ENCODE measurements around the gene PPP1R13L. TPM values are rescaled to one million over a fixed set of nuclear protein-coding genes. Genes with fewer than 3 reads are reported as not detected.
"Not testable (repeated sequence)": the region's sequence is repeated elsewhere in the genome, so short reads cannot be mapped to it uniquely, and the experiment has no call there.

Gene PPP1R13L
- polyA plus RNA-seq, 3 donors from 2014 or later: 0.08 to 0.84 TPM; not detected in 1

DNA sequence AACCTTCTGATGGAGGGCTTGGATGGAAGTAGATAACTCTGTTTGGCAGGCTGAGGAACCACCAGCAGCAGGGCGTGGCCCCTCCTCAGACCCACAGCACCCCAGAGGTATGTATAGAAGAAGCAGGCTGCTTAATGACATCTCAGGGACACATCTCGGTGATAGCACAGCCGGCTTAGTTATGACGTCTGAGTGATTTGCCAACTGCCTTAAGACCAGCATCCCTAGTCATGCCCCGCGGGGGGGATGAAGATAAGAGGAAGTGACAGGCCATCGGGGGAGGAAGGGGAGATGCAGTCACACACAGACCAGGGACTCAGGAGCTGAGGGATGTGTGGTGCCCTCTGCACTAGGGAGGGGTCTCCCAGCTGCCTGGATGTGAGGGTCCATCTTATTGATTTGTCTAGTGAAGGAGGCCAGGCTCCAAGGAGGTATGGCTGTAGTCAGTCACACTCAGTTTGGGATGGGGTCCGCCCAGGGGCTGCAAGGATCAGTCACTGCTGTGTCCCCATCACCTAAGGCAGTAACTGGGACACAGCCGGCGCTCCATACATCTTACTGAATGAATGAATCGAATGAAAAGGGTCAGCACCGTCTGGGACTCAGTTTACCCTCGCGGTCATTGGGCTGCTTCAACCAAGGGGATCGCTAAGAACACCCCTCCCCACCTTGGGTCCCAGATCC lies 38.1 kb upstream of the PPP1R13L start:
- H3K4me1 Mint-ChIP-seq: peaks cover 56 to 70% of the 10 kb centered on the region in 2 donors
- H3K27me3 Mint-ChIP-seq (ENCODE audit: low read depth in 3 of 3): peaks cover 9 to 16% (median 14%) of the 10 kb centered on the region in 3 donors
- peaks cover 4 to 10% (median 4%) of the 10 kb centered on the region in 3 donors for H3K36me3 Mint-ChIP-seq
- H3K4me3 Mint-ChIP-seq: peak overlapping the region; percentile 82 to 90 (median 88)
- peak overlapping the region; percentile 82 to 99 (median 94) for H3K27ac Mint-ChIP-seq
- no peaks in the 10 kb centered on the region for H3K9me3 Mint-ChIP-seq
- DNase-seq: peak; percentile 49 to 54 (median 53)

DNA sequence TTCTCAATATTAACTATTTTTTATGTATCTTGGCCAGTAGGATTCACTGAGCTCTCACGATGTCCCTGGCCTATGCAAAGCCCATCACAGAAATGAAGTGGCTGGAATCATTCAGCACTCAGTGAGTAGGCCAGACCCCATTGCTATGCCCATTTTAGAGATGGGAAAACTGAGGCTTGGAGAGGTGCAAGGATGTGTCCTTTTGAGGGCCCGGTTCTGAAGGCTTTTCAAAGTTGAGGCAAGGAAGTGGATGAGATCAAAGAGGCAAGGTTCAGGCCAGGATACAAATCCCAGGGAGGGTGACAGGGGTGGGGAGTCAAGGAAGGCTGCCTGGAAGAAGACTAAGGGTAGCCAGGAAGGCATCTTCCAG lies 37.5 kb upstream of the PPP1R13L start:
- Mint-ChIP-seq H3K27ac (peak overlapping the region; percentile 82 to 99 (median 94)), H3K9me3 (no peaks in the 10 kb centered on the region), H3K27me3 (ENCODE audit: low read depth in 3 of 3) (peaks cover 6 to 16% (median 14%) of the 10 kb centered on the region in 3 donors), H3K4me3 (peak overlapping the region; percentile 82 to 90 (median 88)), H3K4me1 (peaks cover 53 to 65% of the 10 kb centered on the region in 2 donors), H3K36me3 (peaks cover under 1 to 10% (median 1%) of the 10 kb centered on the region in 3 donors)
- no peak for DNase-seq

- Mint-ChIP-seq H3K9me3 (no peaks in the 10 kb centered on the region), H3K27me3 (ENCODE audit: low read depth in 3 of 3) (peaks cover 6 to 13% (median 13%) of the 10 kb centered on the region in 3 donors), H3K4me3 (peak overlapping the region; percentile 64 to 79 (median 75)), H3K36me3 (peaks cover 0 to 5% (median 0%) of the 10 kb centered on the region in 3 donors), H3K4me1 (peaks cover 46 to 54% of the 10 kb centered on the region in 2 donors), H3K27ac (peak overlapping the region; percentile 73 to 94 (median 87))
- no peak for DNase-seq
Observed at GRCh38 chr19:45440873-45441654, 36.2 kb upstream of the PPP1R13L start.

DNA sequence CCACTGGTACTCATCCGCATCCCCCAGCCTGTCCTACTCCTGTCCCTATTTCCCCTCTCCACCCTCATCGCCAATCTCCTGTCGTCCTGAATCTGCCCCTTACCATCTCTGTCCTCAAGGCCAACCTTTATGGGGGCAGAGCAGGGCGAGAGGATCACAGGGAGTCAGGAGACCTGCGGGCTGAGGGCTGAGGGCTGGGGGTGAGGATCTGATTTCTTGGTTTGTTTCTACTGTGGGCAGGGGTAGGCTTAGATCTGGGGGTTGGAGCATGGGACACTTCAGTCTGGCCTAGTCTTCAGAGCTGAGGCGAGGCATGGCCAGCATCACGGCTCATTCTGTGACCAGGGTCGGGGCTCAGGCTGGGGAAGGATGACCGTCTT lies 35.4 kb upstream of the PPP1R13L start:
- Mint-ChIP-seq H3K4me1 (peaks cover 40 to 46% of the 10 kb centered on the region in 2 donors), H3K36me3 (peaks cover 0 to 1% (median 0%) of the 10 kb centered on the region in 3 donors), H3K27ac (peak overlapping the region; percentile 73 to 94 (median 87)), H3K9me3 (no peaks in the 10 kb centered on the region), H3K4me3 (peak overlapping the region; percentile 64 to 79 (median 75)), H3K27me3 (ENCODE audit: low read depth in 3 of 3) (peaks cover 5 to 13% (median 11%) of the 10 kb centered on the region in 3 donors)
- no peak for DNase-seq

GRCh38 chr19:45439569-45440258 lies 34.8 kb upstream of the PPP1R13L start:
- H3K27ac Mint-ChIP-seq: peak overlapping the region; percentile 73 to 94 (median 87)
- H3K27me3 Mint-ChIP-seq (ENCODE audit: low read depth in 3 of 3): peaks cover 5 to 14% (median 11%) of the 10 kb centered on the region in 3 donors
- peaks cover 34 to 41% of the 10 kb centered on the region in 2 donors for H3K4me1 Mint-ChIP-seq
- peak overlapping the region; percentile 64 to 79 (median 75) for H3K4me3 Mint-ChIP-seq
- DNase-seq: peak; percentile 92
- H3K36me3 Mint-ChIP-seq: no peaks in the 10 kb centered on the region
- H3K9me3 Mint-ChIP-seq: no peaks in the 10 kb centered on the region

- Mint-ChIP-seq H3K36me3 (no peaks in the 10 kb centered on the region), H3K4me3 (peak overlapping the region in 4 of 5 donors; percentile 29 to 56 (median 40)), H3K27me3 (ENCODE audit: low read depth in 3 of 3) (peaks cover 5 to 11% (median 9%) of the 10 kb centered on the region in 3 donors), H3K4me1 (peaks cover 30 to 36% of the 10 kb centered on the region in 2 donors), H3K9me3 (no peaks in the 10 kb centered on the region), H3K27ac (peak overlapping the region in 1 of 6 donors; percentile 28)
- no peak for DNase-seq
Observed at GRCh38 chr19:45439190-45439568, 34.3 kb upstream of the PPP1R13L start.

GRCh38 chr19:45437328-45437727 lies 32.5 kb upstream of the PPP1R13L start:
- Mint-ChIP-seq H3K9me3 (no peaks in the 10 kb centered on the region), H3K4me3 (peak overlapping the region in 2 of 5 donors; percentile 12 to 26), H3K36me3 (no peaks in the 10 kb centered on the region), H3K27ac (peak overlapping the region in 2 of 6 donors; percentile 21 to 53), H3K27me3 (ENCODE audit: low read depth in 3 of 3) (peaks cover under 1 to 7% (median 2%) of the 10 kb centered on the region in 3 donors), H3K4me1 (peaks cover 17% of the 10 kb centered on the region in 2 donors)
- DNase-seq: no peak

DNA sequence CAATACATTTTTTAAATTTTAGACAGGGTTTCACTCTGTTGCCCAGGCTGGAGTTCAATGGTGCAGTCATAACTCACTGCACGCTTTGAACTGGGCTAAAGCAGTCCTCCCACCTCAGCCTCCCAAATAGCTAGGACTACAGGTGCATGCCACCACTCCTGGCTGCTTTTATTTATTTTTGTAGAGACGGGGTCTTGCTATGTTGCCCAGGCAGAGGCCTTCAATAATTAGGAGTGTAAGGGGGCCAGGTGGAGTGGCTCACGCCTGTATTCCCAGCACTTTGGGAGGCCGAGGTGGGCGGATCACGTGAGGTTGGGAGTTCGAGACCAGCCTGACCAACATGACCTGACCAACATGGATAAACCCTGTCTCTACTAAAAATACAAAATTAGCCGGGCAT lies 27.7 kb upstream of the PPP1R13L start:
- DNase-seq, H3K36me3 Mint-ChIP-seq, H3K4me3 Mint-ChIP-seq, H3K27ac Mint-ChIP-seq, H3K9me3 Mint-ChIP-seq: not testable (repeated sequence)
- peaks cover under 1 to 11% (median 5%) of the 10 kb centered on the region in 3 donors for H3K27me3 Mint-ChIP-seq (ENCODE audit: low read depth in 3 of 3)
- H3K4me1 Mint-ChIP-seq: peaks cover 10 to 15% of the 10 kb centered on the region in 2 donors

DNA sequence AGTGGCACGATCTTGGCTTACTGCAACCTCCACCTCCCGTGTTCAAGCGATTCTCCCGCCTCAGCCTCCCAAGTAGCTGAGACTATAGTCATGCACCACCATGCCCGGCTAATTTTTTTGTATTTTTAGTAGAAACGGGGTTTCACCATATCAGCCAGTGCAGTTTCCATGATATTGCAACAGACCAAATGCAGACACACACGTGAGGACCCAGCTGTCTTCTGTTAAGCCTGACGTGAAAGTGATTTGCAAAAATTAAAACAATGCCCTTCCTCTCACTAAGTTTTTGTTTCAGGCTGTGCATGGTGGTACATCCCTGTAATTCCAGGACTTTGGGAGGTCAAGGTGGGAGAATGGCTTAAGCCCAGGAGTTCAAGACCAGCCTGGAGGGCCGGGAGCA lies 26.1 kb upstream of the PPP1R13L start:
- peaks cover 13 to 18% of the 10 kb centered on the region in 2 donors for H3K4me1 Mint-ChIP-seq
- not testable (repeated sequence) for H3K36me3 Mint-ChIP-seq; H3K4me3 Mint-ChIP-seq; H3K27ac Mint-ChIP-seq; DNase-seq; H3K9me3 Mint-ChIP-seq; H3K27me3 Mint-ChIP-seq (ENCODE audit: low read depth in 3 of 3)

DNA sequence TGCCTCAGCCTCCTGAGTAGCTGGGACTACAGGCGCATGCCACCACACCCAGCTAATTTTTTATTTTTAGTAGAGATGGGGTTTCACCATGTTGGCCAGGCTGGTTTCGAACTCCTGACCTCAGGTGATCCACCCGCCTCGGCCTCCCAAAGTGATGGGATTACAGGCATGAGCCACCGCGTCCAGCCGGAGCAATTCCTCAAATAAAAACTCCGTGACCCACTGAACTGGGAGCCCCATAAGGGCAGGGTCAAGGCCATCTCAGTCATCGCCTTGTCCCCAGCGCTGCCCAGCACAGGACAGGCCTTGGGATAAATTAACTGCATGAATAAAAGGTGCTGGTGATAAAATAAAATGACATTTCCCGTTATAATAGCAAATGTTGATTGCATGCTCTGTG lies 25.0 kb upstream of the PPP1R13L start:
- H3K27ac Mint-ChIP-seq; H3K9me3 Mint-ChIP-seq; DNase-seq; H3K36me3 Mint-ChIP-seq; H3K27me3 Mint-ChIP-seq (ENCODE audit: low read depth in 3 of 3): not testable (repeated sequence)
- Mint-ChIP-seq H3K4me1 (peaks cover 13 to 18% of the 10 kb centered on the region in 2 donors), H3K4me3 (peak overlapping the region in 1 of 5 donors; percentile 30)

GRCh38 chr19:45428384-45429231 lies 23.7 kb upstream of the PPP1R13L start:
- Mint-ChIP-seq H3K36me3 (no peaks in the 10 kb centered on the region), H3K9me3 (no peaks in the 10 kb centered on the region), H3K27me3 (ENCODE audit: low read depth in 3 of 3) (peaks cover 3 to 5% (median 5%) of the 10 kb centered on the region in 3 donors), H3K4me1 (peaks cover 25 to 31% of the 10 kb centered on the region in 2 donors), H3K27ac (peak overlapping the region in 5 of 6 donors; percentile 17 to 75 (median 35)), H3K4me3 (peak overlapping the region; percentile 75 to 85 (median 84))
- peak; percentile 43 to 51 (median 43) for DNase-seq

GRCh38 chr19:45424191-45425058 lies 19.6 kb upstream of the PPP1R13L start:
- Mint-ChIP-seq H3K4me3 (peak overlapping the region; percentile 87 to 97 (median 94)), H3K4me1 (peaks cover 42 to 47% of the 10 kb centered on the region in 2 donors), H3K27me3 (ENCODE audit: low read depth in 3 of 3) (peaks cover 5 to 7% (median 6%) of the 10 kb centered on the region in 3 donors), H3K9me3 (no peaks in the 10 kb centered on the region), H3K27ac (peak overlapping the region; percentile 84 to 96 (median 92)), H3K36me3 (no peaks in the 10 kb centered on the region)
- no peak for DNase-seq

Data from immature natural killer cell (primary cell).